Epithelial cell of esophagus (primary cell): ENCODE results near the gene SLCO2A1.

Source experiments
- DNase-seq: peaks from one replicate; pipeline ENCODE4 v3.0.0; 2010; ENCODE audit warnings: low read depth
- H3K4me3 ChIP-seq: 2 replicates; pipeline ENCODE4 v1.5.1; 2011; ENCODE audit warnings: mild to moderate bottlenecking, low read length, control low read depth
- CTCF ChIP-seq: IDR thresholded peaks from 2 replicates; pipeline ENCODE4 v1.5.1; 2011; ENCODE audit warnings: low read depth, mild to moderate bottlenecking, low read length, control low read depth, inconsistent platforms; ENCODE audit not compliant: insufficient read depth; ENCODE audit errors: missing control alignments

SLCO2A1 gene

GRCh38 chr3:134029734-134030378, at the start of gene SLCO2A1:
SLCO2A1 (minus strand) TSS chr3:134029925; CDS start chr3:134029802, 123 bp downstream.
- no peak for TF ChIP-seq CTCF
- H3K4me3 ChIP-seq = peak within 1 kb of the TSS; percentile 35
- DNase-seq = peak; percentile 40

- DNase-seq = peak; percentile 15
- H3K4me3 ChIP-seq = no peak overlapping the region
- TF ChIP-seq CTCF = no peak
Measured at GRCh38 chr3:134079111-134079547, 49.4 kb upstream of the SLCO2A1 start.

- no peak overlapping the region for H3K4me3 ChIP-seq
- TF ChIP-seq CTCF = no peak
- no peak for DNase-seq
Measured at GRCh38 chr3:134078169-134078831, 48.6 kb upstream of the SLCO2A1 start.

GRCh38 chr3:134077649-134078161, 48.0 kb upstream of the SLCO2A1 start:
- TF ChIP-seq CTCF = no peak
- no peak for DNase-seq
- no peak overlapping the region for H3K4me3 ChIP-seq

- no peak overlapping the region for H3K4me3 ChIP-seq
- DNase-seq = no peak
- no peak for TF ChIP-seq CTCF
Measured at GRCh38 chr3:134076851-134077250, 47.1 kb upstream of the SLCO2A1 start.

- H3K4me3 ChIP-seq = no peak overlapping the region
- TF ChIP-seq CTCF = no peak
- DNase-seq = no peak
Measured at GRCh38 chr3:134075846-134076245, 46.1 kb upstream of the SLCO2A1 start.

GRCh38 chr3:134075568-134075825, 45.8 kb upstream of the SLCO2A1 start:
- TF ChIP-seq CTCF = no peak
- H3K4me3 ChIP-seq = no peak overlapping the region
- DNase-seq = no peak
